ENCODE data around the gene CCDC85C. TPM values are rescaled to one million over a fixed set of nuclear protein-coding genes. Genes with fewer than 3 reads are reported as not detected.
A peak's percentile ranks its signal among the peaks of the same experiment; 100 is the strongest.

The CCDC85C gene
- total and polyA plus RNA-seq, 2 of the 8 experiments (the other 6 are each of a cell fraction or from before 2014, with no cell fraction given): 16.8 to 35.8 TPM

- Histone ChIP-seq H2BK5ac (ENCODE audit: low read depth, low read length) (no peak overlapping the region; the same call in 1 of the 2 replicates), H4K91ac (replicated peaks; ENCODE audit: insufficient read length, low read length) (no peak overlapping the region), H2BK20ac (ENCODE audit: low read length) (no peak overlapping the region), H2AFZ (ENCODE audit: low read length) (no peak overlapping the region), H2BK15ac (ENCODE audit: low read length) (no peak overlapping the region), H3K27me3 (replicated peaks in 1 of 4; ENCODE audit: control insufficient read depth in 3 of 4, extremely low read depth in 1 of 4, insufficient read depth in 3 of 4, low read length in 3 of 4) (no peaks in the 10 kb centered on the region), H4K8ac (ENCODE audit: extremely low read depth, insufficient read depth, low read length) (no peak overlapping the region; the same call in 1 of the 2 replicates), H3K9me3 (ENCODE audit: insufficient read depth in 2 of 2, low read depth in 1 of 2, low read length in 1 of 2) (no peaks in the 10 kb centered on the region), H3K23me2 (ENCODE audit: low read depth, low read length) (0 out of 2 replicates have a peak, but pooled peaks cover 2% of the 10 kb centered on the region), H4K20me1 (replicated peaks in 1 of 2; ENCODE audit: control insufficient read depth in 1 of 2, insufficient read depth in 2 of 2, low read length in 2 of 2) (no peaks in the 10 kb centered on the region), H2BK12ac (ENCODE audit: low read depth, low read length) (no peak overlapping the region), H3K4ac (replicated peaks; ENCODE audit: insufficient read length, low read depth, low read length) (no peak overlapping the region), H3K79me2 (ENCODE audit: control insufficient read depth in 1 of 2, insufficient read depth in 2 of 2, low read length in 2 of 2) (peaks cover 0 to 6% of the 10 kb centered on the region in 2 experiments; a peak in 1 of 4 replicates), H3K4me2 (ENCODE audit: insufficient read depth in 1 of 2, low read depth in 2 of 2, low read length in 2 of 2) (no peak overlapping the region), H2AK5ac (ENCODE audit: low read depth, low read length) (peak overlapping the region; percentile 48; the same call in 1 of the 2 replicates), H3K14ac (ENCODE audit: insufficient read length) (no peak overlapping the region), H3K18ac (ENCODE audit: extremely low read depth, low read length) (peak overlapping the region; percentile 60), H3K27ac (ENCODE audit: low read depth, low read length) (no peak overlapping the region), H4K5ac (ENCODE audit: insufficient read length, low read depth, low read length) (no peak overlapping the region), H3K36me3 (ENCODE audit: control insufficient read depth in 2 of 4, insufficient read depth in 4 of 4, low read length in 3 of 4) (no peaks in the 10 kb centered on the region), H3K4me1 (replicated peaks in 1 of 4; ENCODE audit: control insufficient read depth in 3 of 4, insufficient read depth in 4 of 4, low read length in 3 of 4) (peaks cover 11 to 58% (median 41%) of the 10 kb centered on the region in 4 experiments), H3K9ac (replicated peaks in 1 of 4; ENCODE audit: extremely low read depth in 1 of 4, low read depth in 3 of 4, low read length in 3 of 4) (no peak overlapping the region), H2BK120ac (replicated peaks; ENCODE audit: low read depth, low read length) (no peak overlapping the region), H3K23ac (ENCODE audit: insufficient read length) (no peak overlapping the region), H3K56ac (replicated peaks; ENCODE audit: insufficient read length, low read depth, low read length) (no peak overlapping the region), H3K4me3 (ENCODE audit: extremely low read depth in 1 of 4, insufficient read depth in 2 of 4, low read depth in 3 of 4, low read length in 4 of 4) (no peak overlapping the region), H3K79me1 (ENCODE audit: low read depth, low read length) (peaks cover 17% of the 10 kb centered on the region)
- FAIRE-seq: no peak
- WGBS, 2 experiments (ENCODE audit: extremely low coverage in 1 of 2, insufficient coverage in 1 of 2, insufficient read length in 1 of 2, insufficient replicate concordance in 2 of 2, low coverage in 1 of 2, low lambda C conversion rate in 2 of 2, missing lambda C conversion rate in 1 of 2): 91% methylated on average over 10 of the region's 12 CpGs; no CpG with 5 or more reads in 1 of the 2 experiments
- ChIA-PET CTCF (ENCODE audit: partially characterized antibody) (interaction anchor here (0.7 to 6.5 kb wide), 23 partner anchors 11 to 162 kb away, joined by 3 to 40 read pairs (median 5); partner anchors contain the start of genes CCNK and SETD3), POLR2A (ENCODE audit: partially characterized antibody) (interaction anchor here (0.7 kb wide), 1 partner anchor 647 kb away, joined by 3 read pairs; no protein-coding TSS in a partner anchor)
- DNase-seq (ENCODE audit: low read depth in 1 of 2, low spot score in 2 of 2): no peak
- TF ChIP-seq KDM5A (IDR thresholded peaks at IDR 0.05; ENCODE audit: low read length) (no peak), USF2 (IDR thresholded peaks at IDR 0.05; ENCODE audit: low read length) (no peak), SIX5 (IDR thresholded peaks at IDR 0.05; ENCODE audit: low read depth, low read length) (no peak), BRCA1 (IDR thresholded peaks at IDR 0.05; ENCODE audit: low read depth, low read length) (no peak), CTBP2 (IDR thresholded peaks at IDR 0.05; ENCODE audit: borderline replicate concordance, insufficient read depth, insufficient read length, low read length) (no peak), NANOG (IDR thresholded peaks at IDR 0.05; ENCODE audit: insufficient read depth, low read depth, low read length, poor library complexity, severe bottlenecking) (no peak), GTF2F1 (IDR thresholded peaks at IDR 0.05; ENCODE audit: borderline replicate concordance, low read depth, low read length) (no peak), CHD2 (IDR thresholded peaks at IDR 0.05; ENCODE audit: low read length) (no peak), JUN (IDR thresholded peaks at IDR 0.05; ENCODE audit: low read depth, low read length) (no peak), JUND (IDR thresholded peaks at IDR 0.05; ENCODE audit: low read length) (no peak), SIN3A (conservative IDR thresholded peaks at IDR 0.05 in 1 of 2, IDR thresholded peaks at IDR 0.05 in 1 of 2; ENCODE audit: low read depth in 1 of 2, low read length in 2 of 2) (no peak)
Measured at GRCh38 chr14:99525699-99526080, 78.3 kb downstream of the CCDC85C start.

Measured in H1 (cell line).